Upper lobe of left lung (tissue), 6 donors: ENCODE measurements around the gene RBM10. TPM values are rescaled to one million over a fixed set of nuclear protein-coding genes. Genes with fewer than 3 reads are reported as not detected.
"Not testable (repeated sequence)": the region's sequence is repeated elsewhere in the genome, so short reads cannot be mapped to it uniquely, and the experiment has no call there.

ENCODE experiments used
- ATAC-seq, 2 donors: fragments of 200-7000 bp; cut with Tn5 transposase; one replicate each; pipeline ENCODE4 v1.9.1; 2022; ENCODE audit warnings: mild to moderate bottlenecking in 2 of 2, moderate library complexity in 2 of 2; ENCODE audit not compliant: low FRiP score in 2 of 2
- DNase-seq, 2 donors: peaks; one replicate each; pipeline ENCODE4 v3.0.0-alpha.2; 2019 to 2020
- H3K27ac ChIP-seq, 4 donors: fragments of 200-600 bp; sonication (generic); one replicate each; pipeline ENCODE4 v1.5.1; 2016 to 2019
- H3K27me3 ChIP-seq, 4 donors: fragments of 200-600 bp; sonication (generic); one replicate each; pipeline ENCODE4 v1.5.1; 2017 to 2019
- H3K36me3 ChIP-seq, 4 donors: fragments of 200-600 bp; sonication (generic); one replicate each; pipeline ENCODE4 v1.5.1; 2016 to 2019
- H3K4me1 ChIP-seq, 4 donors: fragments of 200-600 bp; sonication (generic); one replicate each; pipeline ENCODE4 v1.5.1; 2018 to 2019
- H3K4me3 ChIP-seq, 4 donors: fragments of 200-600 bp; sonication (generic); one replicate each; pipeline ENCODE4 v1.5.1; 2017 to 2019; ENCODE audit warnings: mild to moderate bottlenecking in 2 of 4, moderate library complexity in 1 of 4
- H3K9me3 ChIP-seq, 4 donors: fragments of 200-600 bp; sonication (generic); one replicate each; pipeline ENCODE4 v1.5.1; 2018 to 2019
- CTCF ChIP-seq, 6 experiments: fragments of 450-650 bp in 4 of 6; fragments of 200-600 bp in 2 of 6; sonication (generic) in 2 of 6; IDR thresholded peaks; one replicate each; pipeline ENCODE4 v1.5.1; 2016 to 2019; ENCODE audit warnings: antibody characterized with exemption in 6 of 6
- EP300 ChIP-seq, 4 donors: sonication (generic); formaldehyde crosslinking; IDR thresholded peaks; one replicate each; pipeline ENCODE4 v1.5.1; 2017; ENCODE audit warnings: antibody characterized with exemption in 4 of 4, control low read depth in 2 of 4
- POLR2A ChIP-seq, 4 donors: fragments of 450-650 bp; IDR thresholded peaks; one replicate each; pipeline ENCODE4 v1.5.1; 2016 to 2017; ENCODE audit warnings: antibody characterized with exemption in 4 of 4, mild to moderate bottlenecking in 2 of 4
- POLR2AphosphoS5 ChIP-seq, 2 donors: sonication (generic); formaldehyde crosslinking; IDR thresholded peaks; one replicate each; pipeline ENCODE4 v1.5.1; 2017; ENCODE audit warnings: antibody characterized with exemption in 2 of 2
- WGBS, 2 donors: methylation state at CpG; one replicate each; pipeline ENCODE4 v1.1.5; 2017 to 2018; 5-methylcytosine and 5-hydroxymethylcytosine counted together
- total RNA-seq, 6 donors: library from RNA; depleted of rRNA in 4 of 6; stranded (reverse); fragments of >200 nt in 4 of 6; gene quantifications; one replicate each; pipeline versions ENCODE4 v1.1.0 to v1.2.1, GENCODE V29; 2016 to 2021
- donor health status: DM: no; HTN: no; CAD: no; lungs with moderate emphysema.
- donor health status: DM: no; HTN: yes; CAD: no; lungs with severe emphysema.

The RBM10 gene
- total RNA-seq, 6 donors from 2014 or later = 29.2 to 59.7 (median 32.5) TPM

- H3K9me3 ChIP-seq = no peaks in the 10 kb centered on the region
- H3K27ac ChIP-seq = no peak overlapping the region
- 61 to 64% methylated on average over 4 to 8 of the region's 9 CpGs for WGBS, 2 donors
- DNase-seq (peak in 1 of 2 donors; percentile 55), ATAC-seq (peak in 1 of 2 donors; percentile 43)
- H3K4me1 ChIP-seq = no peaks in the 10 kb centered on the region
- H3K4me3 ChIP-seq = peak overlapping the region in 1 of 4 donors; percentile 10
- no peaks in the 10 kb centered on the region for H3K36me3 ChIP-seq
- TF ChIP-seq EP300 (IDR thresholded peaks at IDR 0.05) (no peak), CTCF (IDR thresholded peaks at IDR 0.05) (no peak), POLR2AphosphoS5 (IDR thresholded peaks at IDR 0.05) (no peak), POLR2A (IDR thresholded peaks at IDR 0.05) (no peak)
- no peaks in the 10 kb centered on the region for H3K27me3 ChIP-seq
These were observed 32.6 kb upstream of the RBM10 start for GRCh38 chrX:47112316-47112954.

- not testable (repeated sequence) for DNase-seq, H3K4me1 ChIP-seq
- WGBS, 2 donors = 92 to 95% methylated on average over 6 to 7 of the region's 7 CpGs
These were observed 28.4 kb upstream of the RBM10 start for GRCh38 chrX:47116551-47117110.

GRCh38 chrX:47124466-47124865 is 20.6 kb upstream of the RBM10 start:
- not testable (repeated sequence) for H3K27ac ChIP-seq, ATAC-seq, H3K4me1 ChIP-seq, DNase-seq, H3K9me3 ChIP-seq, H3K4me3 ChIP-seq, H3K27me3 ChIP-seq, H3K36me3 ChIP-seq
- WGBS, 2 donors = 71 to 86% methylated on average over 3 of the region's 3 CpGs

More at GRCh38 chrX:47116551-47117110, 28.4 kb upstream of the RBM10 start:
- H3K9me3 ChIP-seq, ATAC-seq, H3K4me3 ChIP-seq, H3K27me3 ChIP-seq, H3K36me3 ChIP-seq, H3K27ac ChIP-seq: not testable (repeated sequence)

GRCh38 chrX:47129157-47129898 is 15.7 kb upstream of the RBM10 start:
- DNase-seq (peak in 1 of 2 donors; percentile 88), ATAC-seq (peak; percentile 94 to 100)
- Histone ChIP-seq H3K27ac (peak overlapping the region; percentile 65 to 84 (median 82)), H3K27me3 (no peaks in the 10 kb centered on the region), H3K4me3 (peak overlapping the region; percentile 47 to 62 (median 54)), H3K36me3 (no peaks in the 10 kb centered on the region), H3K4me1 (peaks cover 0 to 9% (median 4%) of the 10 kb centered on the region in 4 donors), H3K9me3 (peaks cover 0 to 8% (median 0%) of the 10 kb centered on the region in 4 donors)
- WGBS, 2 donors = 0 to 22% methylated on average over 9 to 31 of the region's 31 CpGs
- peak in 2 of 4 donors; percentile 34 to 57 for TF ChIP-seq POLR2A (IDR thresholded peaks at IDR 0.05)
- TF ChIP-seq EP300 (IDR thresholded peaks at IDR 0.05) = no peak
- TF ChIP-seq POLR2AphosphoS5 (IDR thresholded peaks at IDR 0.05) = peak; percentile 34 to 70

- H3K9me3 ChIP-seq = peaks cover 0 to 8% (median 0%) of the 10 kb centered on the region in 4 donors
- peak overlapping the region; percentile 65 to 84 (median 82) for H3K27ac ChIP-seq
- peaks cover 0 to 9% (median 4%) of the 10 kb centered on the region in 4 donors for H3K4me1 ChIP-seq
- DNase-seq = no peak
- no peaks in the 10 kb centered on the region for H3K27me3 ChIP-seq
- H3K4me3 ChIP-seq = peak overlapping the region in 3 of 4 donors; percentile 52 to 62 (median 57)
- no peak for ATAC-seq
- no peaks in the 10 kb centered on the region for H3K36me3 ChIP-seq
- WGBS, 2 donors = 27 to 48% methylated on average over 11 of the region's 11 CpGs
- TF ChIP-seq EP300 (IDR thresholded peaks at IDR 0.05) = no peak
- TF ChIP-seq POLR2A (IDR thresholded peaks at IDR 0.05) = no peak
- no peak for TF ChIP-seq CTCF (IDR thresholded peaks at IDR 0.05)
- TF ChIP-seq POLR2AphosphoS5 (IDR thresholded peaks at IDR 0.05) = no peak
These were observed 15.1 kb upstream of the RBM10 start for GRCh38 chrX:47129899-47130358.

- DNase-seq (peak in 1 of 2 donors; percentile 48), ATAC-seq (no peak)
- WGBS, 2 donors = 64% methylated on average over 5 of the region's 5 CpGs
- no peak for TF ChIP-seq EP300 (IDR thresholded peaks at IDR 0.05)
- no peak for TF ChIP-seq POLR2AphosphoS5 (IDR thresholded peaks at IDR 0.05)
- no peak overlapping the region for H3K4me3 ChIP-seq
- H3K9me3 ChIP-seq = peaks cover 0 to 8% (median 0%) of the 10 kb centered on the region in 4 donors
- no peaks in the 10 kb centered on the region for H3K27me3 ChIP-seq
- H3K4me1 ChIP-seq = peaks cover 0 to 6% (median 4%) of the 10 kb centered on the region in 4 donors
- H3K27ac ChIP-seq = peak overlapping the region in 1 of 4 donors; percentile 12
- no peaks in the 10 kb centered on the region for H3K36me3 ChIP-seq
These were observed 11.5 kb upstream of the RBM10 start for GRCh38 chrX:47133493-47133892.

- H3K27ac ChIP-seq, H3K27me3 ChIP-seq, H3K36me3 ChIP-seq, H3K9me3 ChIP-seq, H3K4me1 ChIP-seq, H3K4me3 ChIP-seq: not testable (repeated sequence)
- 62 to 100% methylated on average over 1 to 5 of the region's 5 CpGs for WGBS, 2 donors
- peak in 1 of 2 donors; percentile 31 for DNase-seq
- peak in 1 of 2 donors; percentile 32 for ATAC-seq
These were observed 9.4 kb upstream of the RBM10 start for GRCh38 chrX:47135650-47136049.
